Heart left ventricle (tissue), 16 donors: ENCODE data around the gene CHRD. TPM values are rescaled to one million over a fixed set of nuclear protein-coding genes. Genes with fewer than 3 reads are reported as not detected.
A peak's percentile ranks its signal among the peaks of the same experiment; 100 is the strongest.
"Not testable (repeated sequence)": the region's sequence is repeated elsewhere in the genome, so short reads cannot be mapped to it uniquely, and the experiment has no call there.

ENCODE experiments used
- ATAC-seq, 4 donors: fragments of 200-7000 bp; cut with Tn5 transposase; one replicate each; pipeline ENCODE4 v1.9.1; 2020 to 2022; ENCODE audit warnings: moderate library complexity in 4 of 4, mild to moderate bottlenecking in 3 of 4, moderate number of reproducible peaks in 1 of 4
- DNase-seq, 5 donors: peaks; one replicate each; pipeline ENCODE4 v3.0.0-alpha.2; 2020
- H3K27ac ChIP-seq, 12 donors: fragments of 200-600 bp; sonication (generic) in 4 of 12; one replicate each; pipeline versions ENCODE4 v1.5.0 to v1.8.0; 2016 to 2022; ENCODE audit warnings: mild to moderate bottlenecking in 2 of 12
- H3K27me3 ChIP-seq, 9 donors: fragments of 200-600 bp; sonication (generic) in 2 of 9; one replicate each; pipeline versions ENCODE4 v1.5.1 to v1.8.0; 2016 to 2022; ENCODE audit warnings: mild to moderate bottlenecking in 3 of 9
- H3K36me3 ChIP-seq, 9 donors: fragments of 200-600 bp; sonication (generic) in 2 of 9; one replicate each; pipeline versions ENCODE4 v1.5.0 to v1.8.0; 2018 to 2022; ENCODE audit warnings: mild to moderate bottlenecking in 2 of 9
- H3K4me1 ChIP-seq, 12 donors: fragments of 200-600 bp; sonication (generic) in 4 of 12; one replicate each; pipeline versions ENCODE4 v1.5.0 to v1.8.0; 2016 to 2022; ENCODE audit warnings: mild to moderate bottlenecking in 3 of 12
- H3K4me3 ChIP-seq, 12 donors: fragments of 200-600 bp; sonication (generic) in 4 of 12; one replicate each; pipeline versions ENCODE4 v1.5.0 to v1.8.0; 2017 to 2022; ENCODE audit warnings: mild to moderate bottlenecking in 9 of 12, moderate library complexity in 4 of 12
- H3K9me3 ChIP-seq, 12 donors: fragments of 200-600 bp; sonication (generic) in 4 of 12; one replicate each; pipeline versions ENCODE4 v1.5.0 to v1.8.0; 2016 to 2022; ENCODE audit warnings: mild to moderate bottlenecking in 1 of 12
- POLR2A ChIP-seq, 2 donors: fragments of 450-650 bp; IDR thresholded peaks; one replicate each; pipeline ENCODE4 v1.6.1; 2017; ENCODE audit warnings: antibody characterized with exemption in 2 of 2, mild to moderate bottlenecking in 2 of 2, moderate library complexity in 2 of 2
- WGBS, 4 donors: extraction: QIAGEN DNeasy Blood & Tissue Kit in 2 of 4; methylation state at CpG; one replicate each; pipeline versions ENCODE4 v1.1.5 to v1.1.7; 2013 to 2018; 5-methylcytosine and 5-hydroxymethylcytosine counted together
- intact Hi-C, 10 donors: fragments of 100-400 bp; cut with DNase I; formaldehyde crosslinking; loops; one replicate each; pipeline versions ENCODE4 v1.11.1 to v1.14.2; 2022
- polyA plus RNA-seq, 2 donors: library from polyadenylated mRNA; stranded (reverse); fragments of 200-250 nt; gene quantifications; one replicate each; pipeline ENCODE4 v1.2.3, GENCODE V29; 2013
- total RNA-seq, 9 donors: library from RNA; depleted of rRNA in 2 of 9; stranded (reverse); fragments of >200 nt in 2 of 9; fragmentation: NEBNext Ultra II Directional in 3 of 9; extraction: Animal tissue kit (Norgen Biotek cat#: 25700) in 3 of 9; gene quantifications; one replicate each; pipeline versions ENCODE4 v1.1.0 to v1.2.4, GENCODE V29; 2016 to 2023
- TF ChIP-seq, protein P1 (sequence below), 12 donors: fragments of 200-600 bp; sonication (generic) in 4 of 12; IDR thresholded peaks; one replicate each; pipeline versions ENCODE4 v1.5.0 to v1.8.0; 2018 to 2022; ENCODE audit warnings: antibody characterized with exemption in 12 of 12, mild to moderate bottlenecking in 5 of 12
- donor health status: ischemic (EF 13 %, LVEDD 7.1; RV severe dilation, severe dysfunction).
- donor health status: healthy with polysubstance abuse.
- donor health status: DM: no; HTN: yes; CAD: no.
- donor health status: DM: no; HTN: no; CAD: no.
- donor health status: ischemic (EF 25% LVEDD 6.9; RV normal size, moderate dysfunction).
- donor health status: ischemic (EF 25% LVEDD 5.7; RV mildly dilated, moderate dysfunction).
- donor health status: healthy.
- donor health status: DM: yes; HTN: yes; CAD: no.
- donor health status: ischemic (EF 35%, LVEDD 5.7; RV mildly dilated, moderate dysfunction).
- donor health status: nonischemic (EF 11% LVEDD 7.7; RV severe dilation, severe dysfunction).
- donor health status: DM: yes; HTN: yes; CAD: no.
- donor health status: PGD.
- donor health status: ischemic (EF 29% LVEDD 5.4; RV normal size, mild dysfunction).
- donor health status: nonischemic (EF 23%, LVEDD 6.1; RV moderate dilation, normal function).

The CHRD gene
- total and polyA plus RNA-seq, 11 donors: 2.0 to 7.4 (median 4.8) TPM

DNA sequence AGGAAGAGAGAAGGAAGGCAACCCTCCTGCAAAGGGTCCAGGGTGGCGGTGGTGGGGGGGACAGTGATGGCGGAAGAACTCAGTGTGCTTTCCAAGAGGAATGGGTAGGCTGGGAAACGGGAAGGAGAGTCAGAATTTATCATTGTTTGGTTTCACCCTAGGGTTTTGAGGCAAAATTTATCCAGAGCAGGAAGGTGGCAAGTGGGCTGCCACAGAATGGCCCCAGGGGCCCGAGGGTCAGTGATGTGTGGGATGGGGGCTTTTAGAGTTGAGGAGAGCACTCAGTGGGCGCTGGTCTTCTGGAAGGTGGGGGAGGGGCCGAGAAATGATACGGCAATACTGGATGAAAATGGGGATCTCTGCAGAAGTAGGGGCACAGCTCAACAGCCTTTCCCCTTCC is 41.9 kb upstream of the CHRD start:
- intact Hi-C loops: loop anchor here in 4 of 10 donors (2.0 kb wide), 2 partner anchors 23 to 39 kb away; partner anchors contain the start of genes EIF4G1 (in 3 of the 4) and PSMD2 (in 1 of the 4)
- TF ChIP-seq, protein P1, sequence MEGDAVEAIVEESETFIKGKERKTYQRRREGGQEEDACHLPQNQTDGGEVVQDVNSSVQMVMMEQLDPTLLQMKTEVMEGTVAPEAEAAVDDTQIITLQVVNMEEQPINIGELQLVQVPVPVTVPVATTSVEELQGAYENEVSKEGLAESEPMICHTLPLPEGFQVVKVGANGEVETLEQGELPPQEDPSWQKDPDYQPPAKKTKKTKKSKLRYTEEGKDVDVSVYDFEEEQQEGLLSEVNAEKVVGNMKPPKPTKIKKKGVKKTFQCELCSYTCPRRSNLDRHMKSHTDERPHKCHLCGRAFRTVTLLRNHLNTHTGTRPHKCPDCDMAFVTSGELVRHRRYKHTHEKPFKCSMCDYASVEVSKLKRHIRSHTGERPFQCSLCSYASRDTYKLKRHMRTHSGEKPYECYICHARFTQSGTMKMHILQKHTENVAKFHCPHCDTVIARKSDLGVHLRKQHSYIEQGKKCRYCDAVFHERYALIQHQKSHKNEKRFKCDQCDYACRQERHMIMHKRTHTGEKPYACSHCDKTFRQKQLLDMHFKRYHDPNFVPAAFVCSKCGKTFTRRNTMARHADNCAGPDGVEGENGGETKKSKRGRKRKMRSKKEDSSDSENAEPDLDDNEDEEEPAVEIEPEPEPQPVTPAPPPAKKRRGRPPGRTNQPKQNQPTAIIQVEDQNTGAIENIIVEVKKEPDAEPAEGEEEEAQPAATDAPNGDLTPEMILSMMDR (IDR thresholded peaks at IDR 0.05): no peak
- no peak for TF ChIP-seq POLR2A (IDR thresholded peaks at IDR 0.05)
- no peak for ATAC-seq
- peak overlapping the region; percentile 75 to 100 (median 96) for H3K27ac ChIP-seq
- H3K4me1 ChIP-seq: peaks cover 11 to 48% (median 34%) of the 10 kb centered on the region in 12 donors
- WGBS, 4 donors: 48 to 63% (median 55%) methylated on average over 7 of the region's 7 CpGs
- no peaks in the 10 kb centered on the region for H3K27me3 ChIP-seq
- peaks cover 0 to 44% (median 40%) of the 10 kb centered on the region in 9 donors for H3K36me3 ChIP-seq
- peak overlapping the region in 11 of 12 donors; percentile 10 to 95 (median 81) for H3K4me3 ChIP-seq
- no peaks in the 10 kb centered on the region for H3K9me3 ChIP-seq
- DNase-seq: no peak

DNA sequence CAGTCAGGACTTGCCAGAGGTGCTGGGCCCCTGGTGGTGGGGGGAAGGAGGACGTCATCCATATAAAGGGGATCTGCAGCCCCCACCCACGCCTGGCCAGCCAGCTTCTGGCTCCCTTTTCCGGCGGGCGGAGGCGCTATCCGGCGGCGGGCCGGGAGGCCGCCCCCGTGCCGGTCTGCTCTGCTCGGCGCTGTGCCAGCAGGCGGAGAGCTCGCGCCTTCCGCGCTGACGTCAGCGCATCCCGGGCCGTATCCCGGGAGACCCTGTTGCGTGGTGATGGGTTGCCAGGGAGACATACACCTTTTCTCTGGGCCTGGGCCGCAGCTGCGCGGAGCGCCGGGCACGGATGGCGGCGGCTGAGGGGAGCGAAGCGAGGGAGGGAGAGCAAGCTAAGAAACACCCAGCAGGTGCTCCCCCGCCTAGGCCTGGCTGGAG is 41.3 kb upstream of the CHRD start:
- H3K27ac ChIP-seq: peak overlapping the region; percentile 75 to 100 (median 96)
- H3K36me3 ChIP-seq: peaks cover 0 to 44% (median 40%) of the 10 kb centered on the region in 9 donors
- peak overlapping the region in 11 of 12 donors; percentile 10 to 95 (median 81) for H3K4me3 ChIP-seq
- peaks cover 11 to 48% (median 34%) of the 10 kb centered on the region in 12 donors for H3K4me1 ChIP-seq
- no peaks in the 10 kb centered on the region for H3K9me3 ChIP-seq
- ATAC-seq (peak; percentile 10 to 63 (median 48)), DNase-seq (peak; percentile 88 to 92 (median 91))
- peak in 1 of 2 donors; percentile 44 for TF ChIP-seq POLR2A (IDR thresholded peaks at IDR 0.05)
- TF ChIP-seq, protein P1 (IDR thresholded peaks at IDR 0.05): peak in 8 of 12 donors; percentile 6 to 44 (median 26)
- intact Hi-C loops: no loop called here
- WGBS, 4 donors: 14 to 40% (median 21%) methylated on average over 10 to 37 of the region's 37 CpGs
- H3K27me3 ChIP-seq: no peaks in the 10 kb centered on the region

DNA sequence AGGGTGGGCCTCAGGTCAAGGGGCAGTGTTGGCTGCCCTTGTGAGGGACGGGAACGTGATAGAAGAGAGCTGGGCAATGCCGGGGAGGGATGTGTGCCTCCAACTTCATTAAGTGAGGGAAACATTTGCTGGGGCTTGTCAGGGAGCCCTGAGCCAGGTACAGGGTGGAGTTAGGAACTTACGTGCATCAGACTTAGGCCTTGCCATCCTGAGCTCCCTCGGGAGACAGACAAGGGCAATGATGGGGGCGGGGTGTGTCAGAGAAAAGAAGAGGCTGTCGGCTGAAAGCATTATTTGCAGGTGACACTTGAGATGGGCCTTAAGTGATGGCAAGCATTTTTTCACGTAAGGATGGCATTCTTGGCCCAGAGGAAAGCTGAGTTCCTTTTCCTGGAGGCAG is 40.9 kb upstream of the CHRD start:
- peak overlapping the region; percentile 75 to 100 (median 96) for H3K27ac ChIP-seq
- intact Hi-C loops: no loop called here
- H3K4me3 ChIP-seq: peak overlapping the region in 11 of 12 donors; percentile 10 to 95 (median 81)
- peaks cover 0 to 44% (median 39%) of the 10 kb centered on the region in 9 donors for H3K36me3 ChIP-seq
- peaks cover 11 to 48% (median 34%) of the 10 kb centered on the region in 12 donors for H3K4me1 ChIP-seq
- no peak for ATAC-seq
- H3K27me3 ChIP-seq: no peaks in the 10 kb centered on the region
- 34 to 54% (median 44%) methylated on average over 6 to 8 of the region's 8 CpGs for WGBS, 4 donors
- DNase-seq: no peak
- H3K9me3 ChIP-seq: no peaks in the 10 kb centered on the region
- TF ChIP-seq POLR2A (IDR thresholded peaks at IDR 0.05): no peak
- TF ChIP-seq, protein P1 (IDR thresholded peaks at IDR 0.05): no peak

DNA sequence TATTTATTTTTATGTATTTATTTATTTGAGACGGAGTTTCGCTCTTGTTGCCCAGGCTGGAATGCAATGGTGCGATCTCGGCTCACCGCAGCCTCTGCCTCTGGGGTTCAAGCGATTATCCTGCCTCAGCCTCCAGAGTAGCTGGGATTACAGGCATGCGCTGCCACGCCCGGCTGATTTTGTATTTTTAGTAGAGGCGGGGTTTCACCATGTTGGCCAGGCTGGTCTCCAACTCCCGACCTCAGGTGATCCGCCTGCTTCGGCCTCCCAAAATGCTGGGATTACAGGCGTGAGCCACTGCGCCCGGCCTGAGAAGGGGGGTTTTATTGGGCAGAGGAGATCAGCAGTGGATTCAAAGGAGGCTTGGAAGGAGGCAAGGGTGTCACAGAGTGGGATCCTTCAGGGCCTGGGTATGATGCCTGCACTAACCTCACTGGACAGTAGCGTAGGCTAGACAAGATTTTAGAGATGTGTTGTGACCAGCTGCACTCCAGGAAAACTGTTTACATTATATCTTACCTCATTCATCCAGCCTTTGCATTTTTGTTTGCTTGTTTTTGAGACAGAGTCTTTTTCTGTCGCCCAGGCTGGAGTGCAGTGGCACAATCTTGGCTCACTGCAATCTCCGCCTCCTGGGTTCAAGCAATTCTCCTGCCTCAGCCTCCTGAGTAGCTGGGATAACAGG is 40.3 kb upstream of the CHRD start:
- intact Hi-C loops, H3K4me3 ChIP-seq, ATAC-seq, DNase-seq, H3K9me3 ChIP-seq, H3K27me3 ChIP-seq: not testable (repeated sequence)
- Histone ChIP-seq H3K36me3 (peaks cover 0 to 44% (median 38%) of the 10 kb centered on the region in 9 donors), H3K27ac (peak overlapping the region in 2 of 12 donors; percentile 91 to 100), H3K4me1 (peaks cover 11 to 48% (median 34%) of the 10 kb centered on the region in 12 donors)
- 90 to 94% (median 92%) methylated on average over 19 of the region's 19 CpGs for WGBS, 4 donors
